Memory B cell (primary cell): Measurements from ENCODE around the gene FN1.

Experiments
- ATAC-seq: fragments of 150-1000 bp; cut with Tn5 transposase; 2 replicates; pipeline ENCODE4 v1.10.0; 2021; ENCODE audit warnings: low read depth, mild to moderate bottlenecking, moderate library complexity
- DNase-seq, 2 donors: peaks; one replicate each; pipeline ENCODE4 v3.0.0; 2022; ENCODE audit warnings: low spot score in 2 of 2
- H3K27ac Mint-ChIP-seq: one replicate; pipeline ENCODE4 v1.8.0; 2022; ENCODE audit warnings: mild to moderate bottlenecking, moderate library complexity, mixed read lengths
- H3K27me3 Mint-ChIP-seq: one replicate; pipeline ENCODE4 v1.8.0; 2022; ENCODE audit warnings: mixed read lengths
- H3K36me3 Mint-ChIP-seq: one replicate; pipeline ENCODE4 v1.8.0; 2022; ENCODE audit warnings: mild to moderate bottlenecking, mixed read lengths
- H3K4me1 Mint-ChIP-seq: one replicate; pipeline ENCODE4 v1.8.0; 2022; ENCODE audit warnings: mixed read lengths
- H3K4me3 Mint-ChIP-seq: one replicate; pipeline ENCODE4 v1.8.0; 2022; ENCODE audit warnings: mild to moderate bottlenecking, moderate library complexity, mixed read lengths
- H3K9me3 Mint-ChIP-seq: one replicate; pipeline ENCODE4 v1.8.0; 2022; ENCODE audit warnings: mixed read lengths

FN1 gene

DNA sequence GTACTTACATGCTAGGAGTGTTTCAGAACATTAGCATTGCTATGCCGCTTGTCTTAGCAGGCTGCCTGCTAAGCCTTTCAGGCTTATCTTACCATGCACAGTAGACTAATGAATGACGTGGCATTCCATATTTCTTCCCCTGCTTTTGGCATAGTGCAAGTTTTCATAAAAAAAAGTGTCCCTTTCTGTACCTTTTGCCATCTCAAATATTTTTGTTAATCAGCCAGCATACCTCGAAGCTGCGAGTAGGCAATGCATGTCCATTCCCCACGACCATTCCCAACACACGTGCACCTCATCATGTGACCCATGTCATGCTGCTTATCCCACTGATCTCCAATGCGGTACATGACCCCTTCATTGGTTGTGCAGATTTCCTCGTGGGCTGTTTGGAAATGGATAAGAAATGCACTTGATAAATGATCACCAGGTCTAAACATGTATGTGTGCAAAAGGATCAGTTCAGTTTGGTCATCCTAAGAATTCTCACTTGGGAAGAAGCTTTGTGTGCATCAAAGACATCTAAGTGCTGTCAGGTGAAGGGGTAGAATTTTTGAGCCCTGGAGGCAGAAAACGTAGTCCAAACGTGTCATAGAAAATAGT is 13.9 kb downstream of the FN1 start:
- H3K27me3 Mint-ChIP-seq, result peaks cover 12% of the 10 kb centered on the region
- H3K9me3 Mint-ChIP-seq, result no peaks in the 10 kb centered on the region
- no peak overlapping the region for H3K4me3 Mint-ChIP-seq
- H3K4me1 Mint-ChIP-seq, result peaks cover 2% of the 10 kb centered on the region
- ATAC-seq (no peak), DNase-seq (no peak)
- H3K27ac Mint-ChIP-seq, result no peak overlapping the region
- no peaks in the 10 kb centered on the region for H3K36me3 Mint-ChIP-seq

DNA sequence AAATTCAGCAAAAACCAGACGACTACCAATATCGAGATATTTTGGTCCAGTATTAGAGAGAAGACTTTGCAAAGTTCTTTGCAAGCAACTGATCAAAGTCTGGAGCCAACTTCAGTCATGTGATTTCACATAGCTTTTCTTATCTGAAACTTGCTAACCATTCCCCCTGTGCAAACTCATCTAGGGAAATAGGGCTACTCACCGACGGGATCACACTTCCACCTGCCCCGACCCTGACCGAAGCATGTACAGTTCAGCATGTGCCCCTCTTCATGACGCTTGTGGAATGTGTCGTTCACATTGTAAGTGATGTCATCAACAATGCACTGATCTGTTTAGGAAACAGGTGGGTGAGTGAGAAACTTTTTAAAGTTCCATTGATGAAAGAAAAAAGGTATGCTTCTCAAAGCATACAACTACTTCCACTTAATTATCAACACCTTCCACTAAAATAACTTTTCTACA is 15.4 kb downstream of the FN1 start:
- H3K27ac Mint-ChIP-seq, result no peak overlapping the region
- H3K27me3 Mint-ChIP-seq, result peaks cover 12% of the 10 kb centered on the region
- H3K9me3 Mint-ChIP-seq, result no peaks in the 10 kb centered on the region
- H3K4me1 Mint-ChIP-seq, result peaks cover 2% of the 10 kb centered on the region
- no peaks in the 10 kb centered on the region for H3K36me3 Mint-ChIP-seq
- H3K4me3 Mint-ChIP-seq, result no peak overlapping the region
- ATAC-seq (no peak), DNase-seq (no peak)

DNA sequence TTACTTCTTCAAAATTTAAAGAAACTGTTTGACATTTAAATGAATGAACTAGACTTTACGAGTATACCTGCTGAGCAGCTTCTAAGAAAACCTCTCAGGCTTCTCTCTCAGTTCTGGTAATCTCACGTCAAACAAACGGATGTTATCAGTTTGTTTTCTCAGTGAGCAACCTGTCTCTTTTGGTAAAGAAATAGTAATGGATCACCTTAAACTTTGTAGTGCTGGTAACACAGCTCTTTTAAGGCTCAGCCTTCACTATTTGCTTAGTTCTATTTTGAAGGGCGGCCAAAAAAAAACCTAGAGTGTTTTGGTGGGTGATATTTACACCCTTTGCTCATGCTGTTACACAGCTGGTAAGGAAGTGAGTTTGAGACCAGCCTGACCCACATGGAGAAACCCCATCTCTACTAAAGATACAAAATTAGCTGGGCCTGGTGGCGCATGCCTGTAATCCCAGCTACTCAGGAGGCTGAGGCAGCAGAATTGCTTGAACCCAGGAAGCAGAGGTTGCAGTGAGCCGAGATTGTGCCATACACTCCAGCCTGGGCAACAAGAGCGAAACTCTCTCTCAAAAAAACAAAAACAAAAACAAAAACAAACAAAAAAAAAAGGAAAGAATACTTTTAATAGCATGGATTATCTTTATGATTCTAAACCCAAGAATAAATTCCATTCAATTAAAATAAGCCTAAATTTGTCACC is 15.9 kb downstream of the FN1 start:
- Mint-ChIP-seq H3K36me3 (no peaks in the 10 kb centered on the region), H3K27ac (no peak overlapping the region), H3K4me3 (no peak overlapping the region), H3K9me3 (no peaks in the 10 kb centered on the region), H3K27me3 (peaks cover 10% of the 10 kb centered on the region), H3K4me1 (peaks cover 2% of the 10 kb centered on the region)
- no peak for DNase-seq
- no peak for ATAC-seq

DNA sequence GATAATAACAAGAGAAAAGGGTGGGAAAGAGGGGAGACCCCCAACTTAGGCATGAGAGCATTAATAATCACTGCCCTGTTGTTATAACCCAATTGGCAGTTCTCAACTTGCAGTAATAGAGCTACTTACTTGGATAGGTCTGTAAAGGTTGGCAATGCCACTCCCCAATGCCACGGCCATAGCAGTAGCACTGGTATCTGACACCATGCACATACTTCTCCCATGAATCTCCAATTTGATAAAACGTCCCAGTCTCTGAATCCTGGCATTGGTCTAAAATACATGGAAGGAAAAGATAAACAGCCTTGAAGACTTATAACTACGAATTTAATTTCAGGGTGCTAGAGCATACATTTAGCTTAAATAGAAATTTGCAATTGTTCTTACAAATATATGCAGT is 16.8 kb downstream of the FN1 start:
- H3K4me3 Mint-ChIP-seq, result no peak overlapping the region
- no peaks in the 10 kb centered on the region for H3K36me3 Mint-ChIP-seq
- H3K27me3 Mint-ChIP-seq, result peaks cover 10% of the 10 kb centered on the region
- DNase-seq (no peak), ATAC-seq (no peak)
- no peaks in the 10 kb centered on the region for H3K9me3 Mint-ChIP-seq
- peaks cover 2% of the 10 kb centered on the region for H3K4me1 Mint-ChIP-seq
- no peak overlapping the region for H3K27ac Mint-ChIP-seq

DNA sequence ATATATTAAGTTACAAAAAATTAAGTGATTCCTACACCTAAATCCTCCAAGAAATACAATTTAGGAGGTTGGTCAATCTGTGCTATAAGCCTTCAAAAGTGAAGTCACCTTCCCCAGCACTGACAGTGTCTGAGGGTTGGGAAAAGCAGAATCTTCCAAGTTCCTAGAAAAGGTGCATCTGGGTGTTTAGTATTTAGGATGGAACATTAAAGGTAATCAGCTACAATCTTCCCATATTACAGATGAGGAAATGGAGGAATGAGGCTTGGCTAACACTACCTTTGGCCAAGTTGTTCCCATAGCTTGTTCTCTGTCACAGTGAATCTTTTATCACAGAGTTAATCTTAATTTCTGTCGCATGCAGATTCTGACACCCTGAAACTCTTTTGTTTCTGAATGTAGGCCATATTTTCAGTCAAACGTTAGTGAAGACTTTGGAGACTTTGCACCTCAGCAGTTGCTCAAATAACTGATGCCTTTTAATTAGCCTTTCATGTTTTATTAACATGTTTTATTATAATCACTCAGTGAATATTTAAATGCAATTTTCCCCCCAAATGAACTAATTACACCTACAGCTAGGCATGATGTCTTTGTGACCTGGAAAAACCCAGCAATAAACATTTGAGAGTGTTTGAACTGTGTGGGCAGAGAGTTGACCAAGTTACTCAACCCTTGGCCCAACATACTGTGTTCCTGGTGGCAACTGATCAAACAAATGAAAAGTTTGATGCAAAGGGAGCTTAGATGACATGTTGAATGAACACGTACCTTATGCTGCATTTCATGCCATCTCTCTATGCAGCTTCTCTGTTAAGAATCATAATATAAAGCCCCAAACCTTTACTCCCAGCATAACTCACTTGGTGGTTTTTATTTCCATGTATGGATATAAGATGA is 17.6 kb downstream of the FN1 start:
- Mint-ChIP-seq H3K27me3 (peaks cover 13% of the 10 kb centered on the region), H3K4me3 (no peak overlapping the region), H3K4me1 (peaks cover 2% of the 10 kb centered on the region), H3K36me3 (no peaks in the 10 kb centered on the region), H3K9me3 (no peaks in the 10 kb centered on the region), H3K27ac (no peak overlapping the region)
- no peak for DNase-seq
- no peak for ATAC-seq

DNA sequence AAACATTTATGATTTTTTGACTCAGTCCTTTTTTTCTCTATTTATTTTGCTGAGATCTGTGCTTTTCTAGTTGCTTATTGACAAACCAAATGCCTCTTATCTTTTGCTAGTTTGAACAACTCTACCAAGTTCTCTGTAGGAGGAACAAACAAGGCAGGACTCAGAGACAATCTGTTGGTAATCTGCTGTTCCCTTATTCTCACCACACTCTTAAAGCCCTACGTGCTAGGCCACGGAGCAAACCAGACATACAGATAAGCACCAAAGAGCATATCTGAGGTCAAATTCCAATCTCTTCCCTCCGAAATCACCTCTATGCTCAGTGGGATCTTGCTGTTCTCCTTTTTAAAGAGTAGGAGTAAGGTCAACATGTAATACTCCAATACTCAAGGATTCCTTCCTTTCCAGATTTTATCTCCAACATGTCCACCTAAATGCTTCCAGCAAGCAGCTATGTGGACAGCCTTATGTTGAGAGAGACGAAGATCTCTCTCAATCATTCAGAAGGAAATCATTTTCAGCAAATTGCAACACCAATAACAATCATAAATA is 18.4 kb downstream of the FN1 start:
- no peaks in the 10 kb centered on the region for H3K9me3 Mint-ChIP-seq
- H3K27me3 Mint-ChIP-seq, result peaks cover 13% of the 10 kb centered on the region
- ATAC-seq (no peak), DNase-seq (no peak)
- H3K4me3 Mint-ChIP-seq, result no peak overlapping the region
- H3K27ac Mint-ChIP-seq, result no peak overlapping the region
- no peaks in the 10 kb centered on the region for H3K4me1 Mint-ChIP-seq
- no peaks in the 10 kb centered on the region for H3K36me3 Mint-ChIP-seq

DNA sequence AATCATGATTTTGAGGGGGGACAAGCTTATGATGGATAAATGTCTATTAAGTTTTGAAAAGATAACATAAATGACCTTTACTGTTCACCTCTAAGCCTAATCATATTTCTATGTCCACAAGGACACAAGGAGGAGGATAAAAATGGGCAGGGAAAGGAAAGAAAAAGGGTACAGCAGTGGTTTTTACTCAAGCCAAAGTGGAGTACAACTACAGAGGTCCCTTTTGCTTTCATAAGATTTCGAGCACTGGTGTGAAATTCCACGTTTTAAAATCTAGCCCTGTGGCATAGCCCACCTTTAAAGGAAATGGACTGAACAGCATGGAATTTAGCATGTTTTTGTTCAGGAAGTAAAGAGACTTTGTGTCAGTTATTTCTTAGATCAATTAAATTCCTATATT is 19.2 kb downstream of the FN1 start:
- H3K4me3 Mint-ChIP-seq, result no peak overlapping the region
- no peak overlapping the region for H3K27ac Mint-ChIP-seq
- DNase-seq (no peak), ATAC-seq (no peak)
- H3K4me1 Mint-ChIP-seq, result no peaks in the 10 kb centered on the region
- H3K27me3 Mint-ChIP-seq, result peaks cover 12% of the 10 kb centered on the region
- H3K36me3 Mint-ChIP-seq, result no peaks in the 10 kb centered on the region
- no peaks in the 10 kb centered on the region for H3K9me3 Mint-ChIP-seq

DNA sequence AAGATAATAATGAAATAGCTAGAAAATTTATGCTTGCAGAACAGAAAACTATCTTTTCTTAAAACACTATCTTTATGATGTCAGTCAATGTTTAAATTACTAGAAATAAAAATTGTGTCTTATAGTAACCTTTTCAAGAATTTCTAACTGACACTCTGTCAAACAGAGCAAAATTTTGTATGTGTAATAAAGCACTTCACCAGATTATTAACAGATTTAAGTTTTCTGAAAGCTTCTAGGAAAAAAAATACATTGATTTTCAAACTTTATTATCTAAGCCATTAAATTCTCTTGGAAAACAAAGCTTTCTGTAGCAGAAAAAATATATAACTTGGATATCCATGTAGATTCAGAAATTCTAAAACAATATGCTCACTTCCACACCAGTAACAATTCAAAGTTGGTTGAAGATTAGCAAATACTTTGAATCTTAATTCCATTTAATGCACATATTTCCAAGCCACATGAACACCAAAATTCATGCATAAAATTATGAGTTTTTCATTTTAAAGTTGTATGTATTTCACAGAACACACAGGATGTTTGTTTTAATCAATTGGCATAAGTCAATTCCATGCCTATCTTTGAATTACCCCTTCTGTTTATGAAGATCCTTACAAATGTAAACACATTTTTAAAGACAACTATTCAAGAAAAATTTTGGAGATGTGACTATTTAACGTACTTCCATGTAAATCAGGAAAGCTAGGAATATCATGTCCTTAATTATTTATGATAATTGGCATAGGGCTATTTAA is 19.9 kb downstream of the FN1 start:
- H3K4me3 Mint-ChIP-seq, result no peak overlapping the region
- H3K9me3 Mint-ChIP-seq, result no peaks in the 10 kb centered on the region
- H3K27ac Mint-ChIP-seq, result no peak overlapping the region
- H3K36me3 Mint-ChIP-seq, result no peaks in the 10 kb centered on the region
- DNase-seq (no peak), ATAC-seq (no peak)
- no peaks in the 10 kb centered on the region for H3K4me1 Mint-ChIP-seq
- H3K27me3 Mint-ChIP-seq, result peaks cover 12% of the 10 kb centered on the region

DNA sequence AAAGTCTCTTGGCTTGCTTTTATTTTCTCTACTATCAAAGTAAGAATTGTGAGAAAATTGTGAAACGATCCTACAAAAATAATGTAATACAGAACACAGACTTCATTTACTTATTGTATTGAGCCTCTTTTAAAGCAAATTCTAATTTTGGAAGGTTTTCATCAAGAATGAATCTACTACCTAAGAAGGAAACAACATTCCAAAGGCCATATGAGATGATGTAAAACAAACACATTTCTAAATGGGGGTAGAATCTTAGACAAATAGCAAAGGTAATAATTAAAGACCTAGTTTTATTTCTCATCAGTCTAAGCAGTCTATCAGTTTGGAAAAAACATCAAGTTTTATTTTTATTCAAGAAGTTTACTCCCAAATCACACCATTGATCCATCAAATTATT is 20.6 kb downstream of the FN1 start:
- no peak overlapping the region for H3K27ac Mint-ChIP-seq
- H3K4me1 Mint-ChIP-seq, result no peaks in the 10 kb centered on the region
- H3K36me3 Mint-ChIP-seq, result no peaks in the 10 kb centered on the region
- H3K4me3 Mint-ChIP-seq, result no peak overlapping the region
- DNase-seq, result no peak
- ATAC-seq, result no peak
- H3K9me3 Mint-ChIP-seq, result no peaks in the 10 kb centered on the region
- peaks cover 9% of the 10 kb centered on the region for H3K27me3 Mint-ChIP-seq

DNA sequence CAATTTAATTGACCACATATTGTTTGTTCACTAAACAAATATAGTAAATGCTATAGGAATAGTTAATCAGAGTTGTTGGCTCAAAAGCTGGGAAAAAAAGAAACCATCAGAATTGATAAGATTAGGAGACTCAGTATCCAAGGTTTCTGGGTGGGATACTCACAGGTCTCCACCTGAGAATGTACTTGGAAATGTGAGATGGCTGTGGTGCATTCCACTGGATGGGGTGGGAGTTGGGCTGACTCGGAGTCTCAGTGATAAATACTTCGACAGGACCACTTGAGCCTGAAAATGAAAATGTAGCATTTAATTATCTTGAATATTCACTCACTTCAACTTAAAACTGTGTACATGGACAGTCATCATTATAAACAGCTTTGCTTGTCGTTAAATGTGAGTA is 21.2 kb downstream of the FN1 start:
- DNase-seq (no peak), ATAC-seq (no peak)
- Mint-ChIP-seq H3K27ac (no peak overlapping the region), H3K4me3 (no peak overlapping the region), H3K27me3 (peaks cover 9% of the 10 kb centered on the region), H3K4me1 (no peaks in the 10 kb centered on the region), H3K36me3 (no peaks in the 10 kb centered on the region), H3K9me3 (no peaks in the 10 kb centered on the region)

DNA sequence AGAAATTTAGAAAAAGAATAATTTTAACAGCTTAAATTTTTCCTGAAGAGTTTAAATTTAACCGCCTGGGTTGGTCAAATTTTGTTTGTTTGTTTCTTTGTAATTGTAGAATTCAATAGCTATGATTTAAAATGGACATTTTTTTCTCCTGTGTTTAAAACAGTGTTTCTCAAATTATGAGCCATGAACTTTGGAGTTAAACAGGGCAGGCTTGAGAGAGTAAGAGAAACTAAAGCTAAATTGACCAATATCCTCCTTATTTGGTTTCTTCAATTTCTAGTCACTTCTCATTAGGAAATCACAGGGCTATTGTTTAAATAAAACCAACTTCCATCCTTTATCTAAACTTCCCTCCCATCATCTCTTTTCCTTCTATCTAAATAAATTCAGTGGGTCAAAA is 21.9 kb downstream of the FN1 start:
- Mint-ChIP-seq H3K36me3 (no peaks in the 10 kb centered on the region), H3K4me3 (no peak overlapping the region), H3K27ac (no peak overlapping the region), H3K9me3 (no peaks in the 10 kb centered on the region), H3K4me1 (no peaks in the 10 kb centered on the region), H3K27me3 (peaks cover 11% of the 10 kb centered on the region)
- DNase-seq, result no peak
- ATAC-seq, result no peak

DNA sequence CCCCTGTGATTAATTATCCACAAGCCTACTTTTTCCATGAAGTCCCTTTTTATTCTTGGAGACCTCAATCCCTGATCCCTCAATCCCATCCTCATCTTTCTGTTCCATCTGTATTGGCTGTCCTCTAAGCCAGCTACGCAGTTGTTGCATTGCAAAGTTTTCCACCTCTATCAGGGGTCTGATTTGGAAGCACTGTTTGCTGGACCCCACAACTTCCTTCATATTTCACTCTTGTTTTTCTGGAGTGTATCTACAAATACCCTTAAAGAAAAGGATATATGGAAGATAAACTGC is 22.4 kb downstream of the FN1 start:
- no peak overlapping the region for H3K27ac Mint-ChIP-seq
- no peaks in the 10 kb centered on the region for H3K36me3 Mint-ChIP-seq
- H3K27me3 Mint-ChIP-seq, result peaks cover 11% of the 10 kb centered on the region
- DNase-seq (no peak), ATAC-seq (no peak)
- no peaks in the 10 kb centered on the region for H3K9me3 Mint-ChIP-seq
- H3K4me3 Mint-ChIP-seq, result no peak overlapping the region
- H3K4me1 Mint-ChIP-seq, result no peaks in the 10 kb centered on the region

DNA sequence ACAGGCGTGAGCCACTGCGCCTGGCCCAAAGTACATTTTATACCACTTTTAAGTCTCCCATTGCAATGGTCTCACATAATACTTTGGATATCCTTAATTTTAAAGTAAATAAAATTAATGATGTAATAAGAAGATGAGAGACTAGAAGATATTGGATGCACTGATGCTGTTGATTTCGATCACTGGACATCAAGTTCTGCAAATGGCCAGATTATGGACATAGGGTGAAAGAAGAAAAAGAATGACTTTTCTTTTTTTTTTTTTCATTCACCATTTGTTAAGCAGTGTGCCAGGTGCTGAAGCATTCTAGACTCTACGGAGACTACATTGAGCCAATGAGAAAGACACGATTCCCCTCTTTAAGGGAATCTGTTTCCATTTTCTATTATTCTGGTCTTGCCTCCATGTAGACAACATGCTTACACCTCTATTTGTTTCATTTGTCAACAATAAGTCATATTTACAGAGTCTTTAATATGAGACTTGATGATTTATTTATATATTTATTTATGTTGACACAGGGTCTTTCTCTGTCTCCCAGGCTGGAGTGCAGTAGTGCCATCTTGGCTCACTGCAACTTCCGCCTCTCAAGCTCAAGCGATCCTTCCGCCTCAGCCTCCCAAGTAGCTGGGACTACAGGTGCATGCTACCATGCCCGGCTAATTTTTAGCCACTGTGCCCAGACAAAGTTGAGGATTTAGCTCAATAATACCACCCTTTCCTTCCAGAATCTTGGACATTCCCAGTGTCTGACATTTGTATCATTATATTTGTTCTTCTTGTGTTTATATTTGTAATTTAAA is 23.7 kb downstream of the FN1 start:
- no peak for DNase-seq
- no peak for ATAC-seq
- no peak overlapping the region for H3K4me3 Mint-ChIP-seq
- no peak overlapping the region for H3K27ac Mint-ChIP-seq
- H3K4me1 Mint-ChIP-seq, result no peaks in the 10 kb centered on the region
- H3K9me3 Mint-ChIP-seq, result no peaks in the 10 kb centered on the region
- H3K27me3 Mint-ChIP-seq, result peaks cover 7% of the 10 kb centered on the region
- H3K36me3 Mint-ChIP-seq, result no peaks in the 10 kb centered on the region
